ENCODE measurements around the gene SOHLH1.
"Not testable (repeated sequence)": the region's sequence is repeated elsewhere in the genome, so short reads cannot be mapped to it uniquely, and the experiment has no call there.

- not testable (repeated sequence) for TF ChIP-seq CTCF, POLR2A (IDR thresholded peaks at IDR 0.05)
Observed at GRCh38 chr9:135669018-135669417, 30.3 kb downstream of the SOHLH1 start.

Data from esophagus squamous epithelium (tissue), 4 donors.